Lower lobe of right lung (tissue), 2 donors: ENCODE measurements around the gene CUX1. TPM values are rescaled to one million over a fixed set of nuclear protein-coding genes. Genes with fewer than 3 reads are reported as not detected.

Experiments used
- ATAC-seq, 2 donors: fragments of 200-7000 bp; cut with Tn5 transposase; one replicate each; pipeline ENCODE4 v1.9.1; 2020 to 2022; ENCODE audit warnings: mild to moderate bottlenecking in 2 of 2, moderate library complexity in 2 of 2
- DNase-seq: peaks from one replicate; pipeline ENCODE4 v3.0.0-alpha.2; 2020
- H3K27ac ChIP-seq: fragments of 200-600 bp; one replicate; pipeline ENCODE4 v1.8.0; 2022
- H3K27me3 ChIP-seq: fragments of 200-600 bp; one replicate; pipeline ENCODE4 v1.8.0; 2022; ENCODE audit warnings: low read depth
- H3K36me3 ChIP-seq: fragments of 200-600 bp; one replicate; pipeline ENCODE4 v1.8.0; 2022; ENCODE audit warnings: mild to moderate bottlenecking
- H3K4me1 ChIP-seq: fragments of 200-600 bp; one replicate; pipeline ENCODE4 v1.8.0; 2022
- H3K4me3 ChIP-seq: fragments of 200-600 bp; one replicate; pipeline ENCODE4 v1.8.0; 2022; ENCODE audit warnings: mild to moderate bottlenecking
- H3K9me3 ChIP-seq: fragments of 200-600 bp; one replicate; pipeline ENCODE4 v1.8.0; 2022
- intact Hi-C: fragments of 100-400 bp; cut with DNase I; formaldehyde crosslinking; loops from one replicate; pipeline ENCODE4 v1.11.0; 2022
- total RNA-seq: library from RNA; stranded (reverse); fragmentation: NEBNext Ultra II Directional; extraction: Animal tissue kit (Norgen Biotek cat#: 25700); gene quantifications from one replicate; pipeline ENCODE4 v1.2.1, GENCODE V29; 2021
- TF ChIP-seq, protein P1 (sequence below): fragments of 200-600 bp; IDR thresholded peaks from one replicate; pipeline ENCODE4 v1.8.0; 2022; ENCODE audit warnings: antibody characterized with exemption, mild to moderate bottlenecking
- donor health status: DM: no; HTN: yes; CAD: no; lungs with severe emphysema.

The CUX1 gene
- total RNA-seq, 1 donor from 2014 or later, result 118 TPM

DNA sequence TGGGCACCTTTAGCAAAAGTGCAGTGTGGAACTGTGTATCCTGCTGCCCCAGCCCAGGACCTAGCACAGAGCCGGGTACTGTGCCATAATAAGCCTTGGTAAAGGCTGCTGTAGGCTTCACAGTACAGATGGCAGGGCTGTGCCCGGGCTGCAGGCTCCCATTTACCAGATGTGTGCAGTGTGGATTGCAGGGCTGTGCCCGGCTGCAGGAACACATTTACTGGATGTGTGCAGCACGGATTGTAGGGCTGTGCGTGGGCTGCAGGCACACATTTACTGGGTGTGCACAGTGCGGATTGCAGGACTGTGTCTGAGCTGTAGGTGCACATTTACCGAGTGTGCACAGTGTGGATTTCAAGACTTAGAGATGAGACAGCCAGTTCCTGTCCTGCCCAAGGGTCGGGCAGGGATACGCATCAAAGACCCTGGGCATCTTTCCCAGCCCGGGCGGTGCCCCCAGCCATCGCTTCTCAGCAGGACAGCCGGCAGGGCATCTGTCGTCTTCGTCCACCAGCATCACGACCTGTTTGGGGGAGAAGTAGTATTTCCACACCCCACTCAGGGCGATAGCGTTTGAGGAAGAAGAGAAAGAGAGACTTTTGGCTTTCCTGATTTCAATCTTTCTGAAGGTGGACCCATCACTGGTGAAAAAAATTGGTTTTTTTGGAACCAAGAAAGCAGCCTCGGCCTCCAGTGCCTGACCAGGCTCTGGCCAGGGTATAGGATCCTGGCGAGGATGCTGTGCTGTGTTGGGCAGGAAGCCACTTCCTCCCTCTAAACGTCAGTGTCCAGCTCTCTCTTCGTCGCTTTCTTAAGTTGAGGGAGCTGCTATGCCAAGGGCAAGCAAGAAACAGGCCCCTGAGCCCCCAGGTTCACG, 180.8 kb downstream of the CUX1 start:
- ATAC-seq (peak in 1 of 2 donors; percentile 17), DNase-seq (no peak)
- no peak overlapping the region for H3K27ac ChIP-seq
- no peaks in the 10 kb centered on the region for H3K9me3 ChIP-seq
- H3K4me3 ChIP-seq, result no peak overlapping the region
- H3K36me3 ChIP-seq, result no peaks in the 10 kb centered on the region
- intact Hi-C loops, result no loop called here
- H3K4me1 ChIP-seq, result no peaks in the 10 kb centered on the region
- TF ChIP-seq, protein P1, sequence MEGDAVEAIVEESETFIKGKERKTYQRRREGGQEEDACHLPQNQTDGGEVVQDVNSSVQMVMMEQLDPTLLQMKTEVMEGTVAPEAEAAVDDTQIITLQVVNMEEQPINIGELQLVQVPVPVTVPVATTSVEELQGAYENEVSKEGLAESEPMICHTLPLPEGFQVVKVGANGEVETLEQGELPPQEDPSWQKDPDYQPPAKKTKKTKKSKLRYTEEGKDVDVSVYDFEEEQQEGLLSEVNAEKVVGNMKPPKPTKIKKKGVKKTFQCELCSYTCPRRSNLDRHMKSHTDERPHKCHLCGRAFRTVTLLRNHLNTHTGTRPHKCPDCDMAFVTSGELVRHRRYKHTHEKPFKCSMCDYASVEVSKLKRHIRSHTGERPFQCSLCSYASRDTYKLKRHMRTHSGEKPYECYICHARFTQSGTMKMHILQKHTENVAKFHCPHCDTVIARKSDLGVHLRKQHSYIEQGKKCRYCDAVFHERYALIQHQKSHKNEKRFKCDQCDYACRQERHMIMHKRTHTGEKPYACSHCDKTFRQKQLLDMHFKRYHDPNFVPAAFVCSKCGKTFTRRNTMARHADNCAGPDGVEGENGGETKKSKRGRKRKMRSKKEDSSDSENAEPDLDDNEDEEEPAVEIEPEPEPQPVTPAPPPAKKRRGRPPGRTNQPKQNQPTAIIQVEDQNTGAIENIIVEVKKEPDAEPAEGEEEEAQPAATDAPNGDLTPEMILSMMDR, result no peak
- no peaks in the 10 kb centered on the region for H3K27me3 ChIP-seq

DNA sequence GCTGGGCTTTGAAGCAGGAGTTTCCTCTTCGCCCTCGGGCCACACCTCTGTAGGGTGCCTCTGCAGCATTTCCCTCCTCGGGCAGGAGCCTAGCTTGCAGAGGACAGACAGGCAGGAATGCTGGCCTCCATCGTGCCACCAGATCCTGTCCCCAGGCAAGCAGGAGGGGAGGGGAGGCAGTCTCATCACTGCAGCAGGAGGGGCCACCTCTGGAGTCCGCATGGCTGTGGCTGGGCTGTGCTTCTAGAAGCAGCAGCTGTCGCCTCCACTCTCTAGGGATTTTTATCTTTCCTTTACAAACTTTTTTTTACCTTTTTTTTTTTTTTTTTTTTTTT, 181.4 kb downstream of the CUX1 start:
- DNase-seq, result no peak
- TF ChIP-seq, protein P1, result no peak
- Histone ChIP-seq H3K4me3 (no peak overlapping the region), H3K27ac (no peak overlapping the region), H3K36me3 (no peaks in the 10 kb centered on the region), H3K4me1 (no peaks in the 10 kb centered on the region), H3K27me3 (no peaks in the 10 kb centered on the region), H3K9me3 (no peaks in the 10 kb centered on the region)
- no peak for ATAC-seq
- intact Hi-C loops, result no loop called here

DNA sequence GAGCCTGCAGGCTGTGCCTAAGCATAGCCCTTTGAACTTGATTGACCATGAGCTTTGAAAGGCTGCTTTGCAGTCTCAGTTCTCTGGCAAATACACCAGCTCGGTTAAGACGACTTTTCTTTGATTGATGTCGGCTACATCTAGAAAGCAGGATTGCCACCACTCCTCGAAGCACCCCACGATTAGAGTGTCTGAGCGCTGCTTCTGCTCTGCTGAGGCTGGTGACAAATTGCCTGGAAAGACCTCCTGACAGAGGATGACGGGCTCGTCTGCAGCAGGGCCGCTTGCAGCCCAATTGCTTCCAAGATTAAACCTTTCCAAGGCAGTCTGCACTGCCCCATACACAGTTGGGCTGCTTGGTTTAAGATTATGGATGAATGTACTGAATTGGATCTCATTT, 182.0 kb downstream of the CUX1 start:
- Histone ChIP-seq H3K4me1 (no peaks in the 10 kb centered on the region), H3K9me3 (no peaks in the 10 kb centered on the region), H3K27me3 (no peaks in the 10 kb centered on the region), H3K36me3 (no peaks in the 10 kb centered on the region), H3K27ac (no peak overlapping the region), H3K4me3 (no peak overlapping the region)
- DNase-seq (no peak), ATAC-seq (no peak)
- TF ChIP-seq, protein P1, result no peak
- intact Hi-C loops, result no loop called here

DNA sequence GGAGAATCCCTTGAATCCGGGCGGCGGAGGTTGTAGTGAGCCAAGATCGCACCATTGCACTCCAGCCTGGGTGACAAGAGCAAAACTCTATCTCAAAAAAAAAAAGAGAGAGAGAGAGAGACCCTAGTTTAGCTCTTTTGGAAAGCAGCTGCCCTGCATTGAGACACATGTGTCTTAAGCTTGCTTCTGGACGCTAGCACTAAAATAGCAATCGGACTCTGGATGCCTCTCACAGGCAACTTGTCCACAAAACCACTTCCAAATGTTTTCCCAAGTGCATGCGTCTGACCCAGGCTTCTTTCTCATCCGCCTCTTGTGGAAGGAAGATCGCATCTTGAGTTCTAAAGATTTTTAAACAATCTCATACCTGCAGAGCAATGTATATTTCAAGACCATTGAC, 182.7 kb downstream of the CUX1 start:
- Histone ChIP-seq H3K4me3 (no peak overlapping the region), H3K36me3 (no peaks in the 10 kb centered on the region), H3K27ac (no peak overlapping the region), H3K27me3 (no peaks in the 10 kb centered on the region), H3K9me3 (no peaks in the 10 kb centered on the region), H3K4me1 (no peaks in the 10 kb centered on the region)
- TF ChIP-seq, protein P1, result no peak
- ATAC-seq (no peak), DNase-seq (no peak)
- intact Hi-C loops, result no loop called here

DNA sequence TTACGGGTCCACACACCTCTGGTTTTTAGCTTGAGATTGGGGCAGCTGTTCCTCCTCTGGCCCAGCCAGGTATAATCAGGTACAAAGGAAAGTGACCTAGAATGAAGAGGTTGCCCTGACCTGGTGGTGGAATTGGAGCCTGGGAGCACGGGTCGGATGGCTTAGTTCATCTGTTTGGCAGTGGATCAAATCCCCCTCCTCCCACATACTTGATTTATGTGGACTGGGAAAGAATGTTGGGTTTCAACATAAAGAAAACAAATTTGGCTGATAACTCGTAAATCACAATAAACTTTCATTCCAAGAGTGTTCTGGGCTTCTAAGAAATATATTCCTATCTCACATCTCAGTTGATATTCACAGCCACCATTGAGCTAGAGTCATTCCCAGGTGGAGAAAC, 186.8 kb downstream of the CUX1 start:
- Histone ChIP-seq H3K36me3 (peaks cover 5% of the 10 kb centered on the region), H3K4me1 (no peaks in the 10 kb centered on the region), H3K27me3 (no peaks in the 10 kb centered on the region), H3K27ac (no peak overlapping the region), H3K9me3 (no peaks in the 10 kb centered on the region), H3K4me3 (no peak overlapping the region)
- no peak for ATAC-seq
- TF ChIP-seq, protein P1, result no peak
- no peak for DNase-seq
- intact Hi-C loops, result no loop called here
